Spleen (tissue), 11 donors: ENCODE results near the gene ZNF581. TPM values are rescaled to one million over a fixed set of nuclear protein-coding genes. Genes with fewer than 3 reads are reported as not detected.

ENCODE experiments used
- DNase-seq: peaks from one replicate; pipeline ENCODE4 v3.0.0-alpha.2; 2020
- H3K27ac ChIP-seq, 8 donors: fragments of 200-600 bp; sonication (generic) in 7 of 8; 1 replicate in 4 of 8; 2 replicates in 4 of 8; pipeline versions ENCODE4 v1.5.0 to v1.8.0; 2016 to 2021; ENCODE audit warnings: inconsistent platforms in 4 of 8, mild to moderate bottlenecking in 4 of 8, moderate library complexity in 1 of 8
- H3K27me3 ChIP-seq, 7 donors: fragments of 200-600 bp; sonication (generic) in 6 of 7; replicated peaks in 1 of 7; 1 replicate in 4 of 7; 2 replicates in 3 of 7; pipeline versions ENCODE4 v1.5.0 to v1.8.0; 2016 to 2021; ENCODE audit warnings: inconsistent platforms in 3 of 7, mild to moderate bottlenecking in 1 of 7
- H3K36me3 ChIP-seq, 6 donors: fragments of 200-600 bp; sonication (generic) in 5 of 6; 1 replicate in 4 of 6; 2 replicates in 2 of 6; pipeline versions ENCODE4 v1.5.0 to v1.8.0; 2016 to 2021; ENCODE audit warnings: inconsistent platforms in 2 of 6
- H3K4me1 ChIP-seq, 6 donors: fragments of 200-600 bp; sonication (generic) in 5 of 6; 1 replicate in 3 of 6; 2 replicates in 3 of 6; pipeline versions ENCODE4 v1.5.0 to v1.8.0; 2016 to 2021; ENCODE audit warnings: inconsistent platforms in 3 of 6
- H3K4me3 ChIP-seq, 8 donors: fragments of 200-600 bp; sonication (generic) in 7 of 8; 1 replicate in 4 of 8; 2 replicates in 4 of 8; pipeline versions ENCODE4 v1.5.0 to v1.8.0; 2016 to 2021; ENCODE audit warnings: inconsistent platforms in 4 of 8, mild to moderate bottlenecking in 4 of 8, moderate library complexity in 2 of 8
- H3K9me3 ChIP-seq, 8 donors: fragments of 200-600 bp; sonication (generic) in 7 of 8; 1 replicate in 4 of 8; 2 replicates in 4 of 8; pipeline versions ENCODE4 v1.5.0 to v1.8.0; 2016 to 2021; ENCODE audit warnings: inconsistent platforms in 4 of 8
- POLR2A ChIP-seq, 3 donors: fragments of 450-650 bp; IDR thresholded peaks; one replicate each; pipeline ENCODE4 v1.5.1; 2017; ENCODE audit warnings: antibody characterized with exemption in 3 of 3, mild to moderate bottlenecking in 1 of 3
- POLR2AphosphoS5 ChIP-seq, 3 donors: sonication (generic); formaldehyde crosslinking; IDR thresholded peaks; one replicate each; pipeline ENCODE4 v1.5.1; 2017; ENCODE audit warnings: antibody characterized with exemption in 3 of 3
- WGBS, 5 donors: extraction: QIAGEN DNeasy Blood & Tissue Kit in 3 of 5; methylation state at CpG; one replicate each; pipeline versions ENCODE4 v1.1.5 to v1.1.7; 2013 to 2018; 5-methylcytosine and 5-hydroxymethylcytosine counted together
- intact Hi-C: fragments of 100-400 bp; cut with DNase I; formaldehyde crosslinking; loops from one replicate; pipeline ENCODE4 v1.15.0; 2023; ENCODE audit warnings: low total_unique reads
- polyA plus RNA-seq, 3 donors: library from polyadenylated mRNA; stranded (reverse); fragments of 200-250 nt; gene quantifications; one replicate each; pipeline ENCODE4 v1.2.1, GENCODE V29; 2013
- total RNA-seq, 7 donors: library from RNA; depleted of rRNA in 3 of 7; stranded (reverse); fragments of >200 nt in 3 of 7; fragmentation: NEBNext Ultra II Directional in 4 of 7; extraction: Animal tissue kit (Norgen Biotek cat#: 25700) in 4 of 7; gene quantifications; one replicate each; pipeline versions ENCODE4 v1.1.0 to v1.2.1, GENCODE V29; 2016 to 2021
- TF ChIP-seq, protein P1 (sequence below), 11 experiments: fragments of 200-600 bp in 7 of 11; fragments of 450-650 bp in 4 of 11; sonication (generic) in 4 of 11; IDR thresholded peaks in 8 of 11; conservative IDR thresholded peaks in 3 of 11; 1 replicate in 7 of 11; 2 replicates in 4 of 11; pipeline versions ENCODE4 v1.4.0 to v1.8.0; 2016 to 2021; ENCODE audit warnings: antibody characterized with exemption in 11 of 11, inconsistent platforms in 4 of 11, mild to moderate bottlenecking in 1 of 11
- donor health status: healthy with polysubstance abuse.
- donor health status: DM: no; HTN: no; CAD: no; lungs with moderate emphysema.
- donor health status: DM: no; HTN: no; CAD: no.
- donor health status: Bipolar disorder and iron deficiency.
- donor health status: healthy.
- donor health status: DM: no; HTN: no; CAD: no.
- donor health status: DM: yes; HTN: yes; CAD: no.

The ZNF581 gene
- total and polyA plus RNA-seq, 10 donors: 21.4 to 46.5 (median 30.2) TPM

DNA sequence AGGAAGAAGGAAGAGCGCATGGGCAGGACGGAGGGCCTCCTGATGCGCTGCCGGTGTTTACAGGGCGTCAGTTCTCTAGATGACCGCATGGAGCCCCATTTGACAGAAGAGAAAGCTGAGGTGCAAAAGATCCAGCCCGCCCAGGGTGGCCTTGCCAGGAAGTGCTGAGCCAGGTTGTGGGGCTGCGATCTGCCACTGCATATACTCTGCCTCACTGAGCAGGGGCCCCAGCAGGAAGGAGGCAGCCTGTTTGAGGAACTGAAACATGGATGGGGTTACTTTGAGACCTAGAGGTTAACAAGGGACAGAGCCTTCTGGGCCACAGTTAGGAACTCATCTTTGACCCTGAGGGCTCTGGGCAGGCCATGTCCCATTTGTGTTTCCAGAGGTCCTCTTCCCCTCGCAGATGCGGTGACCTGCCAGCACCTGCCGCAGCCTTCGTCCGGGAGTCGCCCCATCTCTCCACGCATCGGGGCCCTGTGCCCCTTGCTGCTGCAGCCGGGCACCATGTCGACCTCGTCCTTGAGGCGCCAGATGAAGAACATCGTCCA lies 34.7 kb downstream of the ZNF581 start:
- Histone ChIP-seq H3K27me3 (no peaks in the 10 kb centered on the region), H3K4me3 (peak overlapping the region in 5 of 8 donors; percentile 16 to 98 (median 70)), H3K9me3 (no peaks in the 10 kb centered on the region), H3K36me3 (peaks cover 0 to 79% (median 61%) of the 10 kb centered on the region in 6 donors), H3K4me1 (peaks cover 59 to 92% (median 83%) of the 10 kb centered on the region in 6 donors), H3K27ac (peak overlapping the region; percentile 28 to 99 (median 95))
- peak; percentile 94 for DNase-seq
- intact Hi-C loops: no loop called here
- no peak for TF ChIP-seq POLR2A (IDR thresholded peaks at IDR 0.05)
- TF ChIP-seq POLR2AphosphoS5 (IDR thresholded peaks at IDR 0.05): peak; percentile 74 to 85 (median 78)
- TF ChIP-seq, protein P1, sequence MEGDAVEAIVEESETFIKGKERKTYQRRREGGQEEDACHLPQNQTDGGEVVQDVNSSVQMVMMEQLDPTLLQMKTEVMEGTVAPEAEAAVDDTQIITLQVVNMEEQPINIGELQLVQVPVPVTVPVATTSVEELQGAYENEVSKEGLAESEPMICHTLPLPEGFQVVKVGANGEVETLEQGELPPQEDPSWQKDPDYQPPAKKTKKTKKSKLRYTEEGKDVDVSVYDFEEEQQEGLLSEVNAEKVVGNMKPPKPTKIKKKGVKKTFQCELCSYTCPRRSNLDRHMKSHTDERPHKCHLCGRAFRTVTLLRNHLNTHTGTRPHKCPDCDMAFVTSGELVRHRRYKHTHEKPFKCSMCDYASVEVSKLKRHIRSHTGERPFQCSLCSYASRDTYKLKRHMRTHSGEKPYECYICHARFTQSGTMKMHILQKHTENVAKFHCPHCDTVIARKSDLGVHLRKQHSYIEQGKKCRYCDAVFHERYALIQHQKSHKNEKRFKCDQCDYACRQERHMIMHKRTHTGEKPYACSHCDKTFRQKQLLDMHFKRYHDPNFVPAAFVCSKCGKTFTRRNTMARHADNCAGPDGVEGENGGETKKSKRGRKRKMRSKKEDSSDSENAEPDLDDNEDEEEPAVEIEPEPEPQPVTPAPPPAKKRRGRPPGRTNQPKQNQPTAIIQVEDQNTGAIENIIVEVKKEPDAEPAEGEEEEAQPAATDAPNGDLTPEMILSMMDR (IDR thresholded peaks at IDR 0.05 in 8 of 11, conservative IDR thresholded peaks at IDR 0.05 in 3 of 11): peak in 6 of 11 experiments; percentile 29 to 54 (median 40)
- WGBS, 5 donors: 45 to 64% (median 54%) methylated on average over 21 of the region's 21 CpGs

DNA sequence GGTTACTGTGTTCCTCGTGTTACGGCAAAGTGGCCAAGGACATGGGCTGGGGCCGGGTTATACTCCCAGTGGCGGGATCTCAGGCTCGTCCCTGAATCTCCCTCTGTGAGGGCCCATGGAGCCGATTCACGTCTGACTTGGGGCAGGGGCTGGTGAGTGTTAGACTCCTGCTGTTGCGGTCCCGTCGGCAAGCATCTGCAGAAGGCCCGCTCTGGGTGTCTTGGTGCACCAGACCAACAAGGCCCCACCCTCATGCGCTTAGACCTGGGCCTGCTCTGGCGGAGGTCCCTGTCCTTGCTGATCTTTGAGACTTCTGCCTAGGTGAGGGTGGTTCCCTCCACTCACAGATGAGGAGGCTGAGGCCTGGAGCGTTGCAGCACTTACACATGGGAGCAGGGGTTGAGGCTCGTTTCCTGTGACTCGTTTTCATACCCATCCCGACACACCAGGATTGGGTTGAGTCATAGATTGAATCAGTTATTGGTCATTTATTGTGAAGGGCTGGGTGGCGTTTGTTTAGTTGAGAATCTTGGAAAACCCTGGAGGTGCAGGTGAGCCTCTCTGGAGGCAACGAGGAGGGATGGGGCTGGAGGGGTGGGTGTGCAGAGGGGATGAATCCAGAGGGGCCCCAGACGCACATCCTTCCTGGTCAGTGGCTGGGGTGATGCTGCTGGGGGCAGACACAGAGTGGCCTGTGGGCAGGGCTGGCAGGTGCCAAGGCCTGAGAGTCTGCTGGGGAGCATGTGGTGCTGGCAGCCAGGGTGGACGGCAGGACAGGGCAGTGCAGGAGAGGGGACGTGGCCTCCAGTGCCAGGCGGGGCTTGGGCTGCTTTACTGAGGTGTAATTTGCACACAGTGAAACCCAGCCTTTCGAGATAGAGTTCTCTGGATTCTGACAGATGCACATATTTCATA lies 36.2 kb downstream of the ZNF581 start:
- Histone ChIP-seq H3K4me3 (peak overlapping the region in 1 of 8 donors; percentile 98), H3K36me3 (peaks cover 0 to 80% (median 63%) of the 10 kb centered on the region in 6 donors), H3K27me3 (no peaks in the 10 kb centered on the region), H3K4me1 (peaks cover 54 to 92% (median 74%) of the 10 kb centered on the region in 6 donors), H3K27ac (peak overlapping the region in 5 of 8 donors; percentile 12 to 99 (median 96)), H3K9me3 (no peaks in the 10 kb centered on the region)
- TF ChIP-seq POLR2AphosphoS5 (IDR thresholded peaks at IDR 0.05): peak in 1 of 3 donors; percentile 42
- no peak for TF ChIP-seq POLR2A (IDR thresholded peaks at IDR 0.05)
- no peak for DNase-seq
- intact Hi-C loops: no loop called here
- WGBS, 5 donors: 73 to 87% (median 82%) methylated on average over 13 to 24 of the region's 24 CpGs

DNA sequence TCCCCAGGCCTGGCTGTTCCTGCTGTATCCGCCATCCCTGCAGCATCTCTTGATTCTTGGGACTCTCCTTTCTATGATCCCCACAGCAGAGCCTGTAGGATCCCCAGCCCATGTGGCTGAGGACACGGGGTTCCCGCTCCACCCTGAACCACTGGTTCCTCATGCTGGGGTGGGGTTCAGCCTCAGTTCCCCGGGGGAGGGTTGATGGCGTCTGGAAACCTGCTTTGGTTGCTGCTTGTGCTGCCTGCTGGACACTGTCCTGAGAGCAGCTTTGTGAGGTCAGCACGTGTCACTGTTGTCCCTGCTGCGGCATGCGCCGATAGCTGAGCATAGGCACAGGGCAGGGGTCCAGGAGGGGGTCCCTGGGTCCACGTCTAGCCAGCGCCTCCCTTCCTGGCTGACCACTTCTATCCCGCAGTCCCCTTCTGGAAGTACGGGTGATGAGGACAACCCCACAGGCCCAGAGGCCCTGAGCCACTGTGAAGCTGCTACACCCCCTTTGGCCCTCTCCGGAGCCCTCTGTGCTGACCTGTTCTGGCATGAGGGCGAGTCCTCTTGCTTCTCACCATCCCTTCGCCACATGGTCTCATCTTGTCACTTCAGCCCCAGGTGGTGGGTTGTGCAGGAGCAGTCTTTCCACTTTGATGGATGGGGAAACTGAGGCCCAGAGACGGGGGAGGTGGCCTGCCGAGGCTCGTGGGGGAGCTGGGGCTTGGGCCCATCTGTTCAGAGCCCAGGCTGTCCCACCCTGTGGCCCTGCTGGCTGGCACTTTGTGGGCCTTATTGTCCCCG lies 37.1 kb downstream of the ZNF581 start:
- TF ChIP-seq POLR2AphosphoS5 (IDR thresholded peaks at IDR 0.05): peak in 1 of 3 donors; percentile 1
- no peak for TF ChIP-seq POLR2A (IDR thresholded peaks at IDR 0.05)
- TF ChIP-seq, protein P1 (IDR thresholded peaks at IDR 0.05 in 8 of 11, conservative IDR thresholded peaks at IDR 0.05 in 3 of 11): no peak
- WGBS, 5 donors: 89 to 96% (median 93%) methylated on average over 13 to 20 of the region's 20 CpGs
- H3K27ac ChIP-seq: peak overlapping the region in 4 of 8 donors; percentile 15 to 99 (median 97)
- no peaks in the 10 kb centered on the region for H3K27me3 ChIP-seq
- H3K36me3 ChIP-seq: peaks cover 0 to 89% (median 70%) of the 10 kb centered on the region in 6 donors
- DNase-seq: no peak
- intact Hi-C loops: no loop called here
- no peaks in the 10 kb centered on the region for H3K9me3 ChIP-seq
- H3K4me3 ChIP-seq: no peak overlapping the region
- peaks cover 53 to 95% (median 70%) of the 10 kb centered on the region in 6 donors for H3K4me1 ChIP-seq
